CD14-positive monocyte (primary cell): ENCODE measurements around the gene CLN6. TPM values are rescaled to one million over a fixed set of nuclear protein-coding genes. Genes with fewer than 3 reads are reported as not detected.

ENCODE experiments used
- DNase-seq, 3 donors: peaks; one replicate each; pipeline ENCODE4 v3.0.0-alpha.2; 2011 to 2022
- H2AFZ ChIP-seq: 2 replicates; pipeline ENCODE4 v1.6.0; 2012; ENCODE audit warnings: mild to moderate bottlenecking, low read depth, low read length, inconsistent platforms; ENCODE audit not compliant: insufficient read depth, poor library complexity, severe bottlenecking
- H3K27ac ChIP-seq, 2 donors: 1 replicate in 1 of 2; 2 replicates in 1 of 2; pipeline ENCODE4 v1.5.1; 2012 to 2013; ENCODE audit warnings: low read length in 2 of 2, control low read depth in 1 of 2, inconsistent platforms in 1 of 2, low read depth in 1 of 2, mild to moderate bottlenecking in 1 of 2
- H3K27me3 ChIP-seq, 2 donors: one replicate each; pipeline versions ENCODE4 v1.6.0 to v1.6.1; 2011 to 2013; ENCODE audit warnings: low read length in 2 of 2; ENCODE audit not compliant: control insufficient read depth in 2 of 2, insufficient read depth in 2 of 2
- H3K36me3 ChIP-seq, 2 donors: replicated peaks in 1 of 2; 1 replicate in 1 of 2; 2 replicates in 1 of 2; pipeline versions ENCODE4 v1.5.1 to v1.6.1; 2012 to 2013; ENCODE audit warnings: low read length in 2 of 2, control low read depth in 1 of 2, inconsistent platforms in 1 of 2, mild to moderate bottlenecking in 1 of 2; ENCODE audit not compliant: insufficient read depth in 2 of 2, control insufficient read depth in 1 of 2
- H3K4me1 ChIP-seq, 2 donors: 1 replicate in 1 of 2; 2 replicates in 1 of 2; pipeline versions ENCODE4 v1.5.1 to v1.6.1; 2012 to 2013; ENCODE audit warnings: low read length in 2 of 2, control low read depth in 1 of 2, inconsistent platforms in 1 of 2, mild to moderate bottlenecking in 1 of 2, moderate library complexity in 1 of 2; ENCODE audit not compliant: insufficient read depth in 2 of 2, control insufficient read depth in 1 of 2
- H3K4me2 ChIP-seq: replicated peaks from 2 replicates; pipeline ENCODE3; 2012; ENCODE audit warnings: low read length, moderate library complexity, mild to moderate bottlenecking; ENCODE audit not compliant: poor library complexity, severe bottlenecking; ENCODE audit errors: extremely low read depth
- H3K4me3 ChIP-seq, 3 experiments: fragments of 200-600 bp in 1 of 3; sonication (generic) in 1 of 3; replicated peaks in 1 of 3; 1 replicate in 2 of 3; 2 replicates in 1 of 3; pipeline ENCODE4 v1.5.1; 2011 to 2013; ENCODE audit warnings: low read length in 3 of 3, mild to moderate bottlenecking in 3 of 3, control low read depth in 2 of 3, low read depth in 2 of 3, inconsistent platforms in 1 of 3, moderate library complexity in 1 of 3
- H3K79me2 ChIP-seq: 2 replicates; pipeline ENCODE4 v1.6.0; 2012; ENCODE audit warnings: mild to moderate bottlenecking, control low read depth, inconsistent platforms, low read length, moderate library complexity; ENCODE audit not compliant: insufficient read depth
- H3K9ac ChIP-seq: 2 replicates; pipeline ENCODE4 v1.6.0; 2017; ENCODE audit warnings: low read length, mild to moderate bottlenecking; ENCODE audit not compliant: insufficient read depth, poor library complexity, severe bottlenecking
- H3K9me3 ChIP-seq, 2 donors: replicated peaks in 1 of 2; 1 replicate in 1 of 2; 2 replicates in 1 of 2; pipeline versions ENCODE4 v1.5.1 to v1.6.1; 2012 to 2013; ENCODE audit warnings: low read length in 2 of 2, control low read depth in 1 of 2; ENCODE audit not compliant: control insufficient read depth in 1 of 2, insufficient read depth in 1 of 2
- H4K20me1 ChIP-seq: 2 replicates; pipeline ENCODE4 v1.6.0; 2012; ENCODE audit warnings: mild to moderate bottlenecking, low read length, control low read depth, moderate library complexity; ENCODE audit not compliant: insufficient read depth
- H3K27ac Mint-ChIP-seq, 7 donors: one replicate each; pipeline ENCODE4 v1.8.0; 2020; ENCODE audit warnings: mild to moderate bottlenecking in 7 of 7, mixed read lengths in 7 of 7, moderate library complexity in 6 of 7, inconsistent platforms in 2 of 7
- H3K27me3 Mint-ChIP-seq, 3 donors: one replicate each; pipeline ENCODE4 v1.8.0; 2021 to 2022; ENCODE audit warnings: low read depth in 3 of 3, mild to moderate bottlenecking in 3 of 3, mixed read lengths in 3 of 3, moderate library complexity in 3 of 3, inconsistent platforms in 1 of 3
- H3K36me3 Mint-ChIP-seq, 2 donors: one replicate each; pipeline ENCODE4 v1.8.0; 2020; ENCODE audit warnings: mixed read lengths in 2 of 2, inconsistent platforms in 1 of 2, mild to moderate bottlenecking in 1 of 2
- H3K4me1 Mint-ChIP-seq: one replicate; pipeline ENCODE4 v1.8.0; 2020; ENCODE audit warnings: mild to moderate bottlenecking, mixed read lengths
- H3K4me3 Mint-ChIP-seq, 2 donors: one replicate each; pipeline ENCODE4 v1.8.0; 2020; ENCODE audit warnings: mild to moderate bottlenecking in 2 of 2, mixed read lengths in 2 of 2, moderate library complexity in 1 of 2
- H3K9me3 Mint-ChIP-seq, 7 donors: one replicate each; pipeline ENCODE4 v1.8.0; 2020 to 2022; ENCODE audit warnings: mixed read lengths in 7 of 7, mild to moderate bottlenecking in 6 of 7, moderate library complexity in 6 of 7, inconsistent platforms in 2 of 7
- WGBS: methylation state at CpG from one replicate; pipeline ENCODE4 v1.1.5; 2013; ENCODE audit warnings: missing lambda C conversion rate; ENCODE audit not compliant: insufficient coverage; 5-methylcytosine and 5-hydroxymethylcytosine counted together
- intact Hi-C, 2 donors: fragments of 100-400 bp; cut with micrococcal nuclease; formaldehyde crosslinking; loops; one replicate each; pipeline versions ENCODE4 v1.15.0 to v1.15.1; 2023
- polyA plus RNA-seq, 3 donors: library from polyadenylated mRNA; depleted of rRNA in 1 of 3; unstranded in 2 of 3; stranded (reverse) in 1 of 3; fragments of 300-500 nt in 2 of 3; fragments of >200 nt in 1 of 3; fragmentation: Illumina TruSeq in 2 of 3; gene quantifications; 1 replicate in 2 of 3; 2 replicates in 1 of 3; pipeline ENCODE4 v1.2.3, GENCODE V29; 2012 to 2021
- TF ChIP-seq, protein P1 (sequence below): fragments of 200-600 bp; IDR thresholded peaks from one replicate; pipeline ENCODE4 v1.8.0; 2022; ENCODE audit warnings: antibody characterized with exemption, mild to moderate bottlenecking

Gene CLN6
- polyA plus RNA-seq, 3 donors: 3.4 to 37.6 (median 4.2) TPM

DNA sequence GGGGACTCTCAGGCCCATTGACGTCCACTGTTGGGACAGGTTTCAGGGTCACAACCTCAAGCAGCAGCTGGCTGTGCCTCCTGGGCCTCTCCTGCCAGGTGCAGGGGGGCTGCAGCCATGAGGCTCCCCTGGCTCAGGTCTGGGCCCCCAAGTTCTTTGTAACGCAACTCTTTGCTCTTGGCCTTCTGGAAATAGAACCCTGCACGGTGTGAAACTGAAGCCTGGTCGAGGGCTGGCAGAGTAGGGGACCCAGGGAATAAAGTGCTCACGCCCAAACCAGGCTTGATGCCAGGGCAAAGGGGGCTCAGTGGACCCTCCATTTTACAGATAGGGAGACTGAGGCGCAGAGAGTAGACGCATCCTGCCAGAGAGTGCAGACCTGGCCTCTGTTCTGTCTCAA lies 25.2 kb downstream of the CLN6 start:
- Histone ChIP-seq H4K20me1 (peaks cover 35% of the 10 kb centered on the region), H3K27ac (peak overlapping the region in 1 of 2 donors; percentile 86), H3K27me3 (no peaks in the 10 kb centered on the region), H2AFZ (peak overlapping the region; percentile 78), H3K9me3 (no peaks in the 10 kb centered on the region), H3K4me3 (peak overlapping the region; percentile 41 to 81 (median 63)), H3K4me1 (peaks cover 53 to 63% of the 10 kb centered on the region in 2 donors), H3K36me3 (no peaks in the 10 kb centered on the region), H3K9ac (peak overlapping the region; percentile 70), H3K4me2 (peak overlapping the region; percentile 89), H3K79me2 (peaks cover 66% of the 10 kb centered on the region)
- peaks cover 0 to 4% (median 0%) of the 10 kb centered on the region in 3 donors for H3K27me3 Mint-ChIP-seq
- intact Hi-C loops: no loop called here
- peaks cover 84% of the 10 kb centered on the region for H3K4me1 Mint-ChIP-seq
- TF ChIP-seq, protein P1, sequence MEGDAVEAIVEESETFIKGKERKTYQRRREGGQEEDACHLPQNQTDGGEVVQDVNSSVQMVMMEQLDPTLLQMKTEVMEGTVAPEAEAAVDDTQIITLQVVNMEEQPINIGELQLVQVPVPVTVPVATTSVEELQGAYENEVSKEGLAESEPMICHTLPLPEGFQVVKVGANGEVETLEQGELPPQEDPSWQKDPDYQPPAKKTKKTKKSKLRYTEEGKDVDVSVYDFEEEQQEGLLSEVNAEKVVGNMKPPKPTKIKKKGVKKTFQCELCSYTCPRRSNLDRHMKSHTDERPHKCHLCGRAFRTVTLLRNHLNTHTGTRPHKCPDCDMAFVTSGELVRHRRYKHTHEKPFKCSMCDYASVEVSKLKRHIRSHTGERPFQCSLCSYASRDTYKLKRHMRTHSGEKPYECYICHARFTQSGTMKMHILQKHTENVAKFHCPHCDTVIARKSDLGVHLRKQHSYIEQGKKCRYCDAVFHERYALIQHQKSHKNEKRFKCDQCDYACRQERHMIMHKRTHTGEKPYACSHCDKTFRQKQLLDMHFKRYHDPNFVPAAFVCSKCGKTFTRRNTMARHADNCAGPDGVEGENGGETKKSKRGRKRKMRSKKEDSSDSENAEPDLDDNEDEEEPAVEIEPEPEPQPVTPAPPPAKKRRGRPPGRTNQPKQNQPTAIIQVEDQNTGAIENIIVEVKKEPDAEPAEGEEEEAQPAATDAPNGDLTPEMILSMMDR: no peak
- peak overlapping the region; percentile 81 to 93 for H3K4me3 Mint-ChIP-seq
- 94% methylated on average over 7 of the region's 7 CpGs for WGBS
- no peaks in the 10 kb centered on the region for H3K9me3 Mint-ChIP-seq
- H3K36me3 Mint-ChIP-seq: peaks cover 3 to 25% of the 10 kb centered on the region in 2 donors
- peak overlapping the region in 6 of 7 donors; percentile 41 to 93 (median 90) for H3K27ac Mint-ChIP-seq
- DNase-seq: no peak

DNA sequence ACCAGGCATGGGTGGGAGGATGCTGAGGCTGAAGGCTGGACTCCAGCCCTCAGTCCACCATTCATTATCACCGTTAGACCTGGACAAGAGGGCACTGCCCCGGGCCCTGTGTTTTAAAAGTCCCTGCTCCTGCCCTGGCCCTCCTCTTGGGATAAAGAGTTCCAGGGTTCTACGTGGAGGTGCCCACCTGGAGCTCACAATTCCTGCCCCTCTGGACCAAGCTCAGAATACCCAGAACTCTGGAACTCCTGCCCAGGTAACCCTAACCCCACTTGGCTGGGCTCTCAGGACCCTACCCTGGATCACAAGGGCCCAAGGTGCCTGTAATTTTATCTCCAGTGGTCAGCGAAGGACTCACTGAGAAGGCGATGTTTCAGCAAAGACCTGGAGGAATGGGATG lies 25.6 kb downstream of the CLN6 start:
- Histone ChIP-seq H3K36me3 (no peaks in the 10 kb centered on the region), H3K4me3 (peak overlapping the region in 2 of 3 experiments; percentile 63 to 81), H3K9ac (peak overlapping the region; percentile 70), H3K27ac (peak overlapping the region in 1 of 2 donors; percentile 86), H3K9me3 (no peaks in the 10 kb centered on the region), H4K20me1 (peaks cover 39% of the 10 kb centered on the region), H2AFZ (no peak overlapping the region), H3K27me3 (no peaks in the 10 kb centered on the region), H3K4me1 (peaks cover 49 to 59% of the 10 kb centered on the region in 2 donors), H3K4me2 (peak overlapping the region; percentile 89), H3K79me2 (peaks cover 66% of the 10 kb centered on the region)
- no peaks in the 10 kb centered on the region for H3K9me3 Mint-ChIP-seq
- no peak for DNase-seq
- peaks cover 84% of the 10 kb centered on the region for H3K4me1 Mint-ChIP-seq
- peak overlapping the region; percentile 81 to 93 for H3K4me3 Mint-ChIP-seq
- peaks cover 0 to 4% (median 0%) of the 10 kb centered on the region in 3 donors for H3K27me3 Mint-ChIP-seq
- peaks cover 3 to 28% of the 10 kb centered on the region in 2 donors for H3K36me3 Mint-ChIP-seq
- H3K27ac Mint-ChIP-seq: peak overlapping the region in 1 of 7 donors; percentile 57
- 100% methylated on average over 5 of the region's 5 CpGs for WGBS
- intact Hi-C loops: no loop called here
- TF ChIP-seq, protein P1: no peak
